Activated CD4-positive, alpha-beta memory T cell treated with anti-CD3 and anti-CD28 coated beads, Interleukin-2, amount 10 ng/mL, durations not matched to agents 7 days and 5 days (primary cell): ENCODE measurements around the gene ALDH16A1. TPM values are rescaled to one million over a fixed set of nuclear protein-coding genes. Genes with fewer than 3 reads are reported as not detected.

Experiments used
- CTCF ChIA-PET: fragments of 350-600 bp; sonication (Branson Sonifier 250); formaldehyde crosslinking; loops from one replicate; lab custom pipeline; 2021; ENCODE audit warnings: antibody characterized with exemption, inconsistent platforms; lab: Charles Lee
- POLR2A ChIA-PET: fragments of 350-600 bp; sonication (Branson Sonifier 250); formaldehyde crosslinking; loops from one replicate; lab custom pipeline; 2021; ENCODE audit warnings: antibody characterized with exemption; lab: Charles Lee
- DNase-seq: peaks from one replicate; pipeline ENCODE4 v3.0.0-alpha.2; 2020
- H3K27ac Mint-ChIP-seq: one replicate; pipeline ENCODE4 v1.8.0; 2021; ENCODE audit warnings: mild to moderate bottlenecking, mixed read lengths
- H3K27me3 Mint-ChIP-seq: one replicate; pipeline ENCODE4 v1.8.0; 2021; ENCODE audit warnings: mixed read lengths
- H3K36me3 Mint-ChIP-seq: one replicate; pipeline ENCODE4 v1.8.0; 2021; ENCODE audit warnings: low read depth, mixed read lengths
- H3K4me1 Mint-ChIP-seq: one replicate; pipeline ENCODE4 v1.8.0; 2021; ENCODE audit warnings: mixed read lengths
- H3K4me3 Mint-ChIP-seq: one replicate; pipeline ENCODE4 v1.8.0; 2021; ENCODE audit warnings: mild to moderate bottlenecking, mixed read lengths
- H3K9me3 Mint-ChIP-seq: one replicate; pipeline ENCODE4 v1.8.0; 2021; ENCODE audit warnings: mixed read lengths
- total RNA-seq, 2 experiments: library from RNA; stranded (reverse); gene quantifications; one replicate each; pipeline ENCODE4 v1.2.3, GENCODE V29; 2021

The ALDH16A1 gene
- total RNA-seq, 2 experiments from 2014 or later = 34.1 to 36.6 TPM

GRCh38 chr19:49435670-49436069, 17.4 kb upstream of the ALDH16A1 start:
- Mint-ChIP-seq H3K4me1 (peaks cover 30% of the 10 kb centered on the region), H3K27ac (no peak overlapping the region), H3K27me3 (peaks cover 88% of the 10 kb centered on the region), H3K4me3 (no peak overlapping the region), H3K9me3 (no peaks in the 10 kb centered on the region), H3K36me3 (no peaks in the 10 kb centered on the region)
- ChIA-PET POLR2A (interaction anchor here (0.6 to 1.4 kb wide), 4 partner anchors 11 to 60 kb away, joined by 3 to 6 read pairs (median 4); partner anchors contain the start of genes GFY and PIH1D1), CTCF (interaction anchor here (0.5 to 2.6 kb wide), 5 partner anchors 13 to 59 kb away, joined by 3 to 15 read pairs (median 3); no protein-coding TSS in a partner anchor)
- no peak for DNase-seq

- no peak overlapping the region for H3K27ac Mint-ChIP-seq
- no peak overlapping the region for H3K4me3 Mint-ChIP-seq
Measured at GRCh38 chr19:49436381-49437017, 16.5 kb upstream of the ALDH16A1 start.

GRCh38 chr19:49437231-49437630, 15.8 kb upstream of the ALDH16A1 start:
- POLR2A ChIA-PET = interaction anchor here (1.4 kb wide), 1 partner anchor 17 kb away, joined by 3 read pairs; no protein-coding TSS in a partner anchor
- Mint-ChIP-seq H3K4me3 (no peak overlapping the region), H3K27me3 (peaks cover 90% of the 10 kb centered on the region), H3K36me3 (no peaks in the 10 kb centered on the region), H3K4me1 (peaks cover 34% of the 10 kb centered on the region), H3K9me3 (no peaks in the 10 kb centered on the region), H3K27ac (no peak overlapping the region)
- no peak for DNase-seq
- CTCF ChIA-PET = no interaction called here

More at GRCh38 chr19:49436381-49437017, 16.5 kb upstream of the ALDH16A1 start:
- H3K4me1 Mint-ChIP-seq = peaks cover 31% of the 10 kb centered on the region
- POLR2A ChIA-PET = interaction anchor here (1.1 to 1.4 kb wide), 3 partner anchors 11 to 18 kb away, joined by 3 to 6 read pairs (median 5); partner anchors contain the start of genes GFY and PIH1D1
- peaks cover 87% of the 10 kb centered on the region for H3K27me3 Mint-ChIP-seq
- peak; percentile 70 for DNase-seq
- no peaks in the 10 kb centered on the region for H3K9me3 Mint-ChIP-seq
- no peaks in the 10 kb centered on the region for H3K36me3 Mint-ChIP-seq
- CTCF ChIA-PET = interaction anchor here (0.5 to 2.6 kb wide), 5 partner anchors 14 to 60 kb away, joined by 3 to 15 read pairs (median 3); no protein-coding TSS in a partner anchor

GRCh38 chr19:49438261-49438660, 14.8 kb upstream of the ALDH16A1 start:
- ChIA-PET POLR2A (no interaction called here), CTCF (no interaction called here)
- no peaks in the 10 kb centered on the region for H3K9me3 Mint-ChIP-seq
- H3K27ac Mint-ChIP-seq = no peak overlapping the region
- H3K27me3 Mint-ChIP-seq = peaks cover 85% of the 10 kb centered on the region
- H3K4me1 Mint-ChIP-seq = peaks cover 34% of the 10 kb centered on the region
- no peak for DNase-seq
- no peaks in the 10 kb centered on the region for H3K36me3 Mint-ChIP-seq
- H3K4me3 Mint-ChIP-seq = no peak overlapping the region

- ChIA-PET POLR2A (interaction anchor here (0.9 to 1.3 kb wide), 2 partner anchors 9 to 48 kb away, joined by 3 read pairs; no protein-coding TSS in a partner anchor), CTCF (interaction anchor here (1.0 to 1.2 kb wide), 2 partner anchors 34 to 48 kb away, joined by 4 to 5 read pairs; partner anchors contain the start of gene FLT3LG)
- Mint-ChIP-seq H3K27me3 (peaks cover 75% of the 10 kb centered on the region), H3K36me3 (no peaks in the 10 kb centered on the region), H3K9me3 (no peaks in the 10 kb centered on the region), H3K4me3 (no peak overlapping the region), H3K4me1 (peaks cover 40% of the 10 kb centered on the region), H3K27ac (no peak overlapping the region)
- DNase-seq = no peak
Measured at GRCh38 chr19:49439836-49440235, 13.2 kb upstream of the ALDH16A1 start.

GRCh38 chr19:49440439-49441209, 12.4 kb upstream of the ALDH16A1 start:
- POLR2A ChIA-PET = interaction anchor here (0.9 to 1.3 kb wide), 3 partner anchors 10 to 49 kb away, joined by 3 to 4 read pairs (median 3); no protein-coding TSS in a partner anchor
- H3K36me3 Mint-ChIP-seq = peaks cover 5% of the 10 kb centered on the region
- CTCF ChIA-PET = interaction anchor here (1.0 to 1.2 kb wide), 2 partner anchors 33 to 49 kb away, joined by 4 to 5 read pairs; partner anchors contain the start of gene FLT3LG

GRCh38 chr19:49441210-49441959, 11.6 kb upstream of the ALDH16A1 start, which contains the start of gene SLC17A7:
TSS of gene SLC17A7 (minus strand) at chr19:49441527. CDS start at chr19:49441379, 148 bp downstream.
- ChIA-PET POLR2A (interaction anchor here (1.0 to 3.4 kb wide), 2 partner anchors 11 to 19 kb away, joined by 4 to 16 read pairs; partner anchors contain the start of genes ALDH16A1 and PIH1D1), CTCF (interaction anchor here (0.8 to 2.2 kb wide), 5 partner anchors 10 to 53 kb away, joined by 3 to 11 read pairs (median 4); partner anchors contain the start of genes KASH5 and PIH1D1)
- DNase-seq = peak; percentile 66
- Mint-ChIP-seq H3K4me3 (peak within 1 kb of the TSS; percentile 80), H3K27ac (no peak within 1 kb of the TSS), H3K9me3 (no peaks in the 10 kb centered on the region), H3K27me3 (peaks cover 59% of the 10 kb centered on the region), H3K4me1 (peaks cover 44% of the 10 kb centered on the region), H3K36me3 (peaks cover 11% of the 10 kb centered on the region)

More at GRCh38 chr19:49440439-49441209, 12.4 kb upstream of the ALDH16A1 start:
- DNase-seq = no peak
- Mint-ChIP-seq H3K4me1 (peaks cover 45% of the 10 kb centered on the region), H3K27me3 (peaks cover 67% of the 10 kb centered on the region), H3K27ac (no peak overlapping the region), H3K4me3 (peak overlapping the region; percentile 33), H3K9me3 (no peaks in the 10 kb centered on the region)

- peaks cover 53% of the 10 kb centered on the region for H3K27me3 Mint-ChIP-seq
- no peak for DNase-seq
- H3K4me3 Mint-ChIP-seq = peak overlapping the region; percentile 80
- H3K36me3 Mint-ChIP-seq = peaks cover 16% of the 10 kb centered on the region
- no peak overlapping the region for H3K27ac Mint-ChIP-seq
- H3K9me3 Mint-ChIP-seq = no peaks in the 10 kb centered on the region
- CTCF ChIA-PET = interaction anchor here (0.8 to 2.2 kb wide), 7 partner anchors 10 to 54 kb away, joined by 3 to 11 read pairs (median 5); partner anchors contain the start of genes KASH5 and PIH1D1
- POLR2A ChIA-PET = interaction anchor here (2.9 to 3.4 kb wide), 2 partner anchors 10 to 28 kb away, joined by 16 to 19 read pairs; partner anchors contain the start of genes ALDH16A1 and PIH1D1
- H3K4me1 Mint-ChIP-seq = peaks cover 47% of the 10 kb centered on the region
Measured at GRCh38 chr19:49441960-49442350, 11.1 kb upstream of the ALDH16A1 start.

- H3K27ac Mint-ChIP-seq = no peak overlapping the region
- peak overlapping the region; percentile 80 for H3K4me3 Mint-ChIP-seq
- DNase-seq = peak; percentile 43
- H3K36me3 Mint-ChIP-seq = peaks cover 19% of the 10 kb centered on the region
- CTCF ChIA-PET = interaction anchor here (0.8 to 2.2 kb wide), 12 partner anchors 9 to 449 kb away, joined by 3 to 11 read pairs (median 4); partner anchors contain the start of genes KASH5, PIH1D1 and RUVBL2
- H3K4me1 Mint-ChIP-seq = peaks cover 51% of the 10 kb centered on the region
- no peaks in the 10 kb centered on the region for H3K9me3 Mint-ChIP-seq
- H3K27me3 Mint-ChIP-seq = peaks cover 50% of the 10 kb centered on the region
- POLR2A ChIA-PET = interaction anchor here (2.9 to 3.4 kb wide), 2 partner anchors 10 to 27 kb away, joined by 16 to 19 read pairs; partner anchors contain the start of genes ALDH16A1 and PIH1D1
Measured at GRCh38 chr19:49442354-49442753, 10.7 kb upstream of the ALDH16A1 start.

- no peaks in the 10 kb centered on the region for H3K9me3 Mint-ChIP-seq
- H3K4me3 Mint-ChIP-seq = peak overlapping the region; percentile 80
- CTCF ChIA-PET = interaction anchor here (0.6 to 2.2 kb wide), 12 partner anchors 9 to 449 kb away, joined by 3 to 11 read pairs (median 4); partner anchors contain the start of genes PIH1D1 and RUVBL2
- DNase-seq = peak; percentile 77
- H3K27ac Mint-ChIP-seq = peak overlapping the region; percentile 83
- H3K4me1 Mint-ChIP-seq = peaks cover 56% of the 10 kb centered on the region
- peaks cover 24% of the 10 kb centered on the region for H3K36me3 Mint-ChIP-seq
- POLR2A ChIA-PET = interaction anchor here (1.0 to 3.4 kb wide), 3 partner anchors 9 to 50 kb away, joined by 3 to 19 read pairs (median 16); partner anchors contain the start of genes ALDH16A1 and PIH1D1
- H3K27me3 Mint-ChIP-seq = peaks cover 44% of the 10 kb centered on the region
Measured at GRCh38 chr19:49442771-49443365, 10.2 kb upstream of the ALDH16A1 start.
